Endothelial cell of umbilical vein (primary cell): Measurements from ENCODE around the gene DUS2. TPM values are rescaled to one million over a fixed set of nuclear protein-coding genes. Genes with fewer than 3 reads are reported as not detected.

Source experiments
- BruUV-seq: library from RNA; stranded (reverse); fragments of 400-500 nt; replicated peaks from 2 replicates; lab custom pipeline; 2021; lab: Mats Ljungman, UMichigan
- CTCF ChIA-PET: fragments of 300-600, 350-600 bp; sonication (Branson Sonifier 250); formaldehyde crosslinking; loops from one replicate; lab custom pipeline; 2021; ENCODE audit warnings: antibody characterized with exemption, inconsistent platforms; lab: Charles Lee
- POLR2A ChIA-PET: fragments of 300-600, 350-600 bp; sonication (Branson Sonifier 250); formaldehyde crosslinking; loops from one replicate; lab custom pipeline; 2021; ENCODE audit warnings: antibody characterized with exemption, inconsistent platforms; lab: Charles Lee
- DNase-seq: peaks from one replicate; pipeline ENCODE4 v3.0.0-alpha.2; 2011; ENCODE audit warnings: low read depth, low spot score
- FAIRE-seq: peaks from 2 replicates; lab custom pipeline; 2011; peaks lifted over from hg19 to GRCh38; lab: Jason Lieb, UNC
- H2AFZ ChIP-seq: 2 replicates; pipeline ENCODE4 v1.6.0; 2012; ENCODE audit warnings: low read depth, low read length, control low read depth, inconsistent platforms
- H3K27ac ChIP-seq: 2 replicates; pipeline ENCODE4 v1.5.1; 2011; ENCODE audit warnings: low read depth, mild to moderate bottlenecking, control low read depth, low read length, moderate library complexity; ENCODE audit not compliant: insufficient read depth
- H3K27me3 ChIP-seq, 2 experiments: 2 replicates each; pipeline versions ENCODE4 v1.6.0 to v1.6.1; 2011; ENCODE audit warnings: low read length in 2 of 2, mixed read lengths in 1 of 2; ENCODE audit not compliant: control insufficient read depth in 2 of 2, insufficient read depth in 2 of 2
- H3K36me3 ChIP-seq, 2 experiments: 2 replicates in 1 of 2; 3 replicates in 1 of 2; pipeline ENCODE4 v1.5.1; 2011; ENCODE audit warnings: low read length in 2 of 2, mild to moderate bottlenecking in 1 of 2, moderate library complexity in 1 of 2; ENCODE audit not compliant: control insufficient read depth in 2 of 2, insufficient read depth in 2 of 2; ENCODE audit errors: extremely low read depth in 1 of 2
- H3K4me1 ChIP-seq: 3 replicates; pipeline ENCODE4 v1.5.1; 2011; ENCODE audit warnings: mild to moderate bottlenecking, low read length; ENCODE audit not compliant: control insufficient read depth, insufficient read depth; ENCODE audit errors: extremely low read depth
- H3K4me2 ChIP-seq: 2 replicates; pipeline ENCODE4 v1.6.1; 2011; ENCODE audit warnings: low read length, control low read depth, mixed read lengths; ENCODE audit not compliant: insufficient read depth
- H3K4me3 ChIP-seq, 3 experiments: fragments of 200-600 bp in 1 of 3; sonication (generic), shearing (Covaris generic) in 1 of 3; replicated peaks in 1 of 3; 2 replicates each; pipeline ENCODE4 v1.5.1; 2011 to 2016; ENCODE audit warnings: control low read depth in 3 of 3, low read length in 3 of 3, mild to moderate bottlenecking in 2 of 3, inconsistent platforms in 1 of 3, low read depth in 1 of 3, moderate library complexity in 1 of 3; ENCODE audit not compliant: insufficient read depth in 1 of 3
- H3K79me2 ChIP-seq: 2 replicates; pipeline ENCODE4 v1.6.0; 2012; ENCODE audit warnings: low read length, inconsistent platforms; ENCODE audit not compliant: control insufficient read depth, insufficient read depth
- H3K9ac ChIP-seq: replicated peaks from 2 replicates; pipeline ENCODE3; 2011; ENCODE audit warnings: low read length, control low read depth; ENCODE audit not compliant: insufficient read depth; ENCODE audit errors: extremely low read depth
- H3K9me1 ChIP-seq: replicated peaks from 3 replicates; pipeline ENCODE4 v1.6.0; 2011; ENCODE audit warnings: mild to moderate bottlenecking, low read length; ENCODE audit not compliant: control insufficient read depth, insufficient read depth; ENCODE audit errors: extremely low read depth
- H3K9me3 ChIP-seq: replicated peaks from 2 replicates; pipeline ENCODE4 v1.5.1; 2012; ENCODE audit warnings: low read length, inconsistent platforms; ENCODE audit not compliant: control insufficient read depth, insufficient read depth
- H4K20me1 ChIP-seq: replicated peaks from 2 replicates; pipeline ENCODE3; 2011; ENCODE audit warnings: mild to moderate bottlenecking, low read length; ENCODE audit not compliant: control insufficient read depth, insufficient read depth; ENCODE audit errors: extremely low read depth
- EZH2 ChIP-seq: IDR thresholded peaks from 2 replicates; pipeline ENCODE4 v1.6.1; 2012; ENCODE audit warnings: borderline replicate concordance, low read depth, mild to moderate bottlenecking, moderate library complexity, low read length, inconsistent platforms; ENCODE audit not compliant: severe bottlenecking
- FOS ChIP-seq: IDR thresholded peaks from 2 replicates; pipeline ENCODE4 v1.6.1; 2011; ENCODE audit warnings: mild to moderate bottlenecking, low read length, moderate library complexity, borderline replicate concordance; ENCODE audit not compliant: insufficient read depth
- GATA2 ChIP-seq: IDR thresholded peaks from 2 replicates; pipeline ENCODE4 v1.7.0; 2011; ENCODE audit warnings: low read depth, mild to moderate bottlenecking, moderate library complexity, mixed read lengths, low read length; ENCODE audit not compliant: insufficient read length, insufficient read depth
- JUN ChIP-seq: IDR thresholded peaks from 2 replicates; pipeline ENCODE4 v1.6.1; 2011; ENCODE audit warnings: borderline replicate concordance, low read depth; ENCODE audit not compliant: insufficient read length, insufficient read depth
- MYC ChIP-seq: IDR thresholded peaks from one replicate; pipeline ENCODE4 v1.6.1; 2011; ENCODE audit warnings: mild to moderate bottlenecking, low read depth, low read length
- POLR2AphosphoS5 ChIP-seq: IDR thresholded peaks from 2 replicates; pipeline ENCODE4 v1.6.1; 2012; ENCODE audit warnings: low read depth, mild to moderate bottlenecking, control low read depth, low read length, moderate library complexity; ENCODE audit not compliant: insufficient read depth
- dilution Hi-C: fragments of 300-500 bp; cut with MboI; formaldehyde crosslinking; loops from one replicate; pipeline ENCODE4 v1.15.0; 2019; ENCODE audit warnings: low sequenced_read_pairs; ENCODE audit not compliant: extremely low pct_ligation_motif_present
- intact Hi-C: fragments of 100-400 bp; cut with micrococcal nuclease; formaldehyde crosslinking; loops from one replicate; pipeline ENCODE4 v1.10.0; 2022
- polyA plus RNA-seq, 4 experiments: library from polyadenylated mRNA; depleted of rRNA in 3 of 4; stranded (reverse) in 3 of 4; unstranded in 1 of 4; fragments of >200 nt; gene quantifications; 2 replicates each; pipeline versions ENCODE4 v1.2.1 to v1.2.3, GENCODE V29; 2011 to 2012; ENCODE audit warnings: missing spikeins in 1 of 4
- total RNA-seq: library from RNA; stranded (reverse); gene quantifications from 2 replicates; pipeline ENCODE4 v1.2.3, GENCODE V29; 2021
- TF ChIP-seq, protein P1 (sequence below), 2 donors: IDR thresholded peaks; 1 replicate in 1 of 2; 2 replicates in 1 of 2; pipeline ENCODE4 v1.5.1; 2011; ENCODE audit warnings: low read length in 2 of 2, mild to moderate bottlenecking in 2 of 2, moderate library complexity in 2 of 2, control low read depth in 1 of 2, inconsistent platforms in 1 of 2, low read depth in 1 of 2; ENCODE audit not compliant: insufficient read depth in 1 of 2; ENCODE audit errors: extremely low read depth in 1 of 2

DUS2 gene
- total and polyA plus RNA-seq, 2 donors (not counting 3 experiments of a cell fraction or from before 2014, with no cell fraction given): 16.4 to 21.7 TPM

DNA sequence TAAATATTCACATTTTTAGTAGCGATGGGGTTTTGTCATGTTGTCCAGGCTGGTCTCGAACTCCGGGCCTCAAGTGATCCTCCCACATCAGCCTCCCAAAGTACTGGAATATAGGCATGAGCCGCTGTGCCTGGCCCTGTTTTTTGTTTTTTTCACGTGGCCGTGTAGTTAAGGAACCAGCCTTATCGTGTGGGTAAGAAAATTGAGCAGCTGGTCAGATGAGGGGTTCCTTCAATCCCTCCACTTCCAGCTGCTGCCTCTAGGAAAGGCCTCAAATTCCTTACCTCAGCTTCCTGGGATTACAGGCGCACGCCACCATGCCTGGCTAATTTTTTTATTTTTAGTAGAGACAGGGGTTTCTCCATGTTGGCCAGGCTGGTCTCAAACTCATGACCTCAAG, 17.9 kb upstream of the DUS2 start:
- Histone ChIP-seq H3K4me2 (no peak overlapping the region), H3K79me2 (no peaks in the 10 kb centered on the region), H3K9me1 (no peaks in the 10 kb centered on the region), H3K27me3 (no peaks in the 10 kb centered on the region), H3K27ac (no peak overlapping the region), H3K9me3 (no peaks in the 10 kb centered on the region), H2AFZ (no peak overlapping the region), H3K36me3 (no peaks in the 10 kb centered on the region), H3K4me1 (peaks cover 7% of the 10 kb centered on the region), H3K4me3 (no peak overlapping the region), H3K9ac (no peak overlapping the region), H4K20me1 (no peaks in the 10 kb centered on the region)
- FAIRE-seq (no peak), DNase-seq (no peak)
- ChIA-PET POLR2A (interaction anchor here (0.7 kb wide), 1 partner anchor 10 kb away, joined by 3 read pairs; no protein-coding TSS in a partner anchor), CTCF (interaction anchor here (0.8 to 4.4 kb wide), 8 partner anchors 11 to 40 kb away, joined by 3 to 22 read pairs (median 4); partner anchors contain the start of genes DDX28, DPEP2NB and DUS2)
- no TSS peak for BruUV-seq
- no peak for TF ChIP-seq EZH2
- TF ChIP-seq, protein P1, sequence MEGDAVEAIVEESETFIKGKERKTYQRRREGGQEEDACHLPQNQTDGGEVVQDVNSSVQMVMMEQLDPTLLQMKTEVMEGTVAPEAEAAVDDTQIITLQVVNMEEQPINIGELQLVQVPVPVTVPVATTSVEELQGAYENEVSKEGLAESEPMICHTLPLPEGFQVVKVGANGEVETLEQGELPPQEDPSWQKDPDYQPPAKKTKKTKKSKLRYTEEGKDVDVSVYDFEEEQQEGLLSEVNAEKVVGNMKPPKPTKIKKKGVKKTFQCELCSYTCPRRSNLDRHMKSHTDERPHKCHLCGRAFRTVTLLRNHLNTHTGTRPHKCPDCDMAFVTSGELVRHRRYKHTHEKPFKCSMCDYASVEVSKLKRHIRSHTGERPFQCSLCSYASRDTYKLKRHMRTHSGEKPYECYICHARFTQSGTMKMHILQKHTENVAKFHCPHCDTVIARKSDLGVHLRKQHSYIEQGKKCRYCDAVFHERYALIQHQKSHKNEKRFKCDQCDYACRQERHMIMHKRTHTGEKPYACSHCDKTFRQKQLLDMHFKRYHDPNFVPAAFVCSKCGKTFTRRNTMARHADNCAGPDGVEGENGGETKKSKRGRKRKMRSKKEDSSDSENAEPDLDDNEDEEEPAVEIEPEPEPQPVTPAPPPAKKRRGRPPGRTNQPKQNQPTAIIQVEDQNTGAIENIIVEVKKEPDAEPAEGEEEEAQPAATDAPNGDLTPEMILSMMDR (IDR thresholded peaks at IDR 0.05; ENCODE audit: extremely low read depth in 1 of 2, insufficient read depth in 1 of 2, low read depth in 1 of 2, low read length in 2 of 2): no peak
- no peak for TF ChIP-seq GATA2
- TF ChIP-seq JUN: no peak
- TF ChIP-seq FOS: no peak
- TF ChIP-seq POLR2AphosphoS5: no peak
- no peak for TF ChIP-seq MYC
- dilution Hi-C loops: no loop called here
- intact Hi-C loops: no loop called here
